ENCODE data around the gene TMUB1.

TMUB1 gene

GRCh38 chr7:151071032-151071866 lies 12.0 kb downstream of the TMUB1 start:
- DNase-seq (ENCODE audit: low read depth in 2 of 3, low spot score in 2 of 3) = no peak

GRCh38 chr7:151070574-151070960 lies 12.7 kb downstream of the TMUB1 start:
- no peak for DNase-seq (ENCODE audit: low read depth in 2 of 3, low spot score in 2 of 3)

- no peak for DNase-seq (ENCODE audit: low read depth in 2 of 3, low spot score in 2 of 3)
Measured at GRCh38 chr7:151069841-151070573, 13.3 kb downstream of the TMUB1 start.

DNA sequence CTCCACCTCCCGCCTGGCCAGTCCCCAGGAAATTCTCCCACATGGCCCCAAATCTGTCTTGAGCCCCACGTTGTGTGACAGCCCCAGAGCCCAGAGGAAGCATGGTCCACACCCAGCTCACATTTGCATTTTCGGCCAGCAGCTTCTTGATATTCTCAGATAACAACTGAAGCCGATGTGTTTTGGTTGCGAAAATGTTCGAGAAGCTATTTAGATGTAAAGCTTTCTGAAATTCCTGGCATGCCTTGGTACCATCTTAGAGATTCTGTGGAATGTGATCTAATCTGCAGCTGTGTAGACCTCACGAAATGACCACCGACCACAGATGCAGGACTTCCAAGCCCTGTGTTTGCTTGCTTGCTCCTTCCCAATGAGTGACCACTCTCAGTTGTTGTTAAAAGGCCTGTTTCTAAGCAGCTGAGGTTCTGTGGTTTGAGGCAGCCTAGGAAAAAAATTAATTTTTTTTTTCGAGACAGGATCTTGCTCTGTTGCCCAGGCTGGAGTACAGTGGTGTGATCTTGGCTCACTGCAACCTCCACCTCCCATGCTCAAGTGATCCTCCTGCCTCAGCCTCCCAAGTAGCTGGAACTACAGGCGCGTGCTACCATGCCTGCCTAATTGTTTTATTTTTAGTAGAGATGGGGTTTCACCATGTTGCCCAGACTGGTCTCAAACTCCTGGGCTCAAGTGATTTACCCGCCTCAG lies 15.1 kb downstream of the TMUB1 start:
- DNase-seq (ENCODE audit: low read depth in 2 of 3, low spot score in 2 of 3) = no peak

GRCh38 chr7:151066273-151066974 lies 16.9 kb downstream of the TMUB1 start:
- DNase-seq (ENCODE audit: low read depth in 2 of 3, low spot score in 2 of 3) = no peak

DNA sequence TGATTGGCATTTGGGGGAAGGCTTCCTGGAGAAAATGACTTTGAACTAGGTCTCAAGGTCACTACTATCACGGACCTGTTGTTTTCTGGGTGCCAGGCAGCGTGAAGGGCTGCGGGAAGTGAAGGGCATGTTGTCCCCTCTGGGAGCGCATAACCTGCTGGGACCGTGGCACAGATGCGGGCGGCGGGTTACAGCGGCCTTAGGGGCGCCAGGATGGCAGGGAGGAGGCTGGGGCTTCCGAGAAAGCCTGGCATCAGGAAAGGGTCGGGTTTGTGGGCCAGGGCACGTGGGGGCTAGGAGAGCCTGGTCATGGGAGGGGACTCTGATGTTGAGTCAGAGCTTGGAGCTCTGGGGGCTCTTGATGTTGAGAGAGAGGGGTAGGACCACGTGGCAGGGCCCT lies 17.8 kb downstream of the TMUB1 start:
- no peak for DNase-seq (ENCODE audit: low read depth in 2 of 3, low spot score in 2 of 3)

GRCh38 chr7:151064993-151065392 lies 18.3 kb downstream of the TMUB1 start:
- DNase-seq (ENCODE audit: low read depth in 2 of 3, low spot score in 2 of 3) = no peak

DNA sequence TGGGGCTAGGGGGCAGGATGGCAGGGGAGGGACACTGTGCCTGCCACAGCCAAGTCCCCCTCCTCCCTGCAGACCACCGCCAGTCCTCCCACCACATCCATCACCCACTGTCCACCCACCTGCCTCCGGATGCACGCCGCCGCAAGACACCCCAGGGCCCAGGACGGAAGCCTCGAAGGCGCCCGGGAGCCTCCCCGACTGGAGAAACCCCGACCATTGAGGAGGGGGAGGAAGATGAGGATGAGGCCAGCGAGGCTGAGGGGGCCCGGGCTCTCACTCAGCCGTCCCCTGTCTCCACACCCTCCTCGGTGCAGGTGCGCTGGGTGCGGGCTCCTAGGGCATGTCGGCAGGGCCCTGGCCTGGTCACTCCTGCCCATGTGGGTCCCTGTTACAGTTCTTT lies 18.8 kb downstream of the TMUB1 start:
- DNase-seq (ENCODE audit: low read depth in 2 of 3, low spot score in 2 of 3) = no peak

DNA sequence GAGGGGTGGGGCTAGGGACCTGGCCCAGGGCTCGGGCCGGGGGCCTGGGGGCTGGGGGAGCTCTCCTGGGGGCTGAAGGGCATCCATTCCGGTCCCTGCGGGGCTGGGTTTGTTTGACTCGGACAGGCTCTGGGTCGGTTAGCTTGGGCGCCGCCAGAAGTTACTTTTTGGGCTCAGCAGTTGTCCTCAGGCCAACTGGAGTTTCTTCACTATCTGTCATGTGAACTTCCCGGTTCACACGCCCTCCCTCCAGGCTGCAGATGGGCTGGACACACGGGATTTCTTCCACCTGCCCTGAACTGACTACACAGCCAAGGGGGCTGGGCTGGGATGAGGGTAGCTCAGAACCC lies 20.1 kb downstream of the TMUB1 start:
- no peak for DNase-seq (ENCODE audit: low read depth in 2 of 3, low spot score in 2 of 3)

DNA sequence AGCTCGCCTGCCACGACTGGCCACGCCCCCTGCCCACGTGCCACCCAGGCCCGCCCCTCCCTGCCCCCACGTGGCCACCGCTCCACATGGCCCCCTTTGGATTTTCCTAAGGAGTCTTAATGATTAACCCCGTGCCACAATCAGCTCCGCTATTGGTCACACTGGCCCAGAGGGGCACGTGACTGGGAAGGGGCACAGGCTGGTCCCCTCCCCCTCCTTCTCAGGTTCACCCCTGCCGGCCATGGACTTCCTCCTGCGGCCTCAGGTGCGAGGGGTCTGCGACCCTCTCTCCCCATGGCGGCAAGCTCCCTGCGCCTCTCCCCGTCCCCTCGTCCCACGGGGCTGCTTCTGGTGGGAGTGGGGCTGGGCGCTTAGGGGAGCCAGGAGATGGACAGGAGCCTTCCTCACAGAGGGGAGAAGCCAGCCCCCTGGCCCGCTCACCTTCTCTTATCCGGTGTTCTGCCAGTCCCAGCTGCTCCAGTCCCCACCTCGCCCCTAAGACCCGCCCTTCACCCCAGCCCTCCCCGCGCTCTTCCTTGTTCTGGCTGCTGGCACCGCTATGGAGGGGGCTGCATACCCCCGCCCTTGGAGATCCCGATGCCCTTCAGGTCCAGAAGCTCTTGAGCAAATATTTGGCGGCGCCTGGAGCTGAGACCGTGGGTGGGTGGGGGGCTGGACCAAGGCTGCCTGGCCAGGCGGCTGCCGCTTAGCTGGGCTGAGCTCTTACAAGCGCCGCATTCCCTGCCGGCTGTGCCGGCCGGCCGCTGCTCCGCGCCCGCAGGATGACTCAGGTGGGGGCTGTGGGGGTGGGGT lies 20.7 kb downstream of the TMUB1 start:
- DNase-seq (ENCODE audit: low read depth in 2 of 3, low spot score in 2 of 3) = no peak

- no peak for DNase-seq (ENCODE audit: low read depth in 2 of 3, low spot score in 2 of 3)
Measured at GRCh38 chr7:151062111-151062398, 21.2 kb downstream of the TMUB1 start.

GRCh38 chr7:151061213-151062110 lies 21.8 kb downstream of the TMUB1 start:
- DNase-seq (ENCODE audit: low read depth in 2 of 3, low spot score in 2 of 3) = no peak

GRCh38 chr7:151060416-151061212 lies 22.7 kb downstream of the TMUB1 start:
- no peak for DNase-seq (ENCODE audit: low read depth in 2 of 3, low spot score in 2 of 3)

DNA sequence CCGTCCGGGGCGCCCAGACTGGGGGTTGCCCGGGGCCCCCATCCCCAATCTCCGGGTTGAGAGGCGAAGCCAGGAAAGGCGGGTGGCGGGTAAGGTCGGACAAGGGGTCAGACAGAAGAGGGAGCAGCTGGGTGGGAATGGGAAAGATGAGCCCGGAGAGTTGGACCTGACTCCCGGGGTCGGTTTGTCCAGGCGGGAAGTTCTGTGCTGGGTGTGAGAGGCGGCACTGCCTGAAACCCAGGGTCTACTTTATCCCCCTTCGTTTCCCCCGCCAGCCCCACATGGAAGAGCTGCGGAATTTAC lies 23.2 kb downstream of the TMUB1 start:
- DNase-seq (ENCODE audit: low read depth in 2 of 3, low spot score in 2 of 3) = no peak

- DNase-seq (ENCODE audit: low read depth in 2 of 3, low spot score in 2 of 3) = peak in 2 of 3 experiments; percentile 32 to 61
Measured at GRCh38 chr7:151059367-151060112, 23.8 kb downstream of the TMUB1 start, which contains the start of gene SLC4A2. Gene SLC4A2, plus strand, starts transcription at chr7:151059589. Its CDS starts 2,399 bp downstream, at chr7:151061988.

- DNase-seq (ENCODE audit: low read depth in 2 of 3, low spot score in 2 of 3) = no peak
Measured at GRCh38 chr7:151058781-151059366, 24.4 kb downstream of the TMUB1 start.

DNA sequence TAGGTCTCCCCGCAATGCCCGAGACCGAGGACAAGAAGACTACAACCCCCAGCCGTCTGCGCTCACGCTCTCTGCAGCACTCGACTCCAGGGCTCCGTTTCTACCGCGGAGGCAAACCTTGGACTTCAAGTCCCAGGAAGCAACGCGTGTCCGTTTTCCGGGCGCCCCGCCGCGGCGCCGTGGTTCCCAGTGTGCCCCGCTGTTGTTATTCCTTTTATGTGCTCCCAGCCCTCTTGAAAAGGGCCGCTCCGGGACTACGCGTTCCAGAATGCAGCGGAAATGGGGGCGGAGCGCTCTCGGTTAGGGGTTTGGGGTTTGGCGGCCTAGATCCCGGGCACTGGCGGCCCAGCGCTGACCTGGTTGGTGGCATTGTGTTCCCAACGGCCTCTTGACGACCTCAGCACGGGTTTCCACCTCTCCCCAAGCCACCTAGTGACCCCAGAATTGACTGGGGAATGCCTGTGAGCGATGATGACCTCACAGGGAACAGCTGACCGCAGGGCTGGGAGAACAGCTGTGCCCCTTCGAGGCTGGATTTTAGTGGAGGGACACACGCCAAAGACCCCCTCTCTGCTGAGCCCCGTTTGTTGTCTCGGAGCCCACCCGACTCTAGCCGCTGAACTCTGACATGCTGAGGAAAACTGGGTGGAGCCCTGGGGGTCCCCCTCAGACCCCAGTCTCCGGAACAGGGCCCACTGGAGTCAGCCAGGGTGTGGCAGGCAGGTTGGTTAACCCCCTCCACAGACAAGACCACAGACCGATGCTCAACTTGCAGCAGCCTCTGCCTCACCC lies 25.1 kb downstream of the TMUB1 start:
- DNase-seq (ENCODE audit: low read depth in 2 of 3, low spot score in 2 of 3) = peak; percentile 83 to 94 (median 92)

Data from activated CD8-positive, alpha-beta memory T cell treated with anti-CD3 and anti-CD28 coated beads for 48 hours (primary cell).